Measurements from ENCODE around the gene DARS1. TPM values are rescaled to one million over a fixed set of nuclear protein-coding genes. Genes with fewer than 3 reads are reported as not detected.

DARS1 gene
- 132 and 140 TPM in 2 replicates for total RNA-seq

- H3K9me3 Mint-ChIP-seq: peaks cover 5% of the 10 kb centered on the region
- H3K4me3 Mint-ChIP-seq: peak within 1 kb of the TSS; percentile 91
- peaks cover 45% of the 10 kb centered on the region for H3K36me3 Mint-ChIP-seq (ENCODE audit: low read depth)
- H3K27ac Mint-ChIP-seq: peak within 1 kb of the TSS; percentile 97
- peaks cover 62% of the 10 kb centered on the region for H3K4me1 Mint-ChIP-seq (ENCODE audit: low read depth)
- peak; percentile 78 for DNase-seq (ENCODE audit: low spot score)
- no peaks in the 10 kb centered on the region for H3K27me3 Mint-ChIP-seq (ENCODE audit: insufficient read depth)
- intact Hi-C loops (cut with micrococcal nuclease): loop anchor here (1.0 to 5.0 kb wide), 14 partner anchors 23 to 455 kb away; partner anchors contain the start of genes CXCR4, MCM6 and UBXN4
These were observed at the start of gene DARS1 for GRCh38 chr2:135985018-135985825. Gene DARS1, minus strand, starts transcription at chr2:135985626. Its CDS starts 158 bp downstream, at chr2:135985468.

GRCh38 chr2:136034629-136035028, 49.2 kb upstream of the DARS1 start:
- Mint-ChIP-seq H3K27me3 (ENCODE audit: insufficient read depth) (peaks cover 14% of the 10 kb centered on the region), H3K4me3 (no peak overlapping the region), H3K27ac (no peak overlapping the region), H3K36me3 (ENCODE audit: low read depth) (peaks cover 8% of the 10 kb centered on the region), H3K4me1 (ENCODE audit: low read depth) (peaks cover 6% of the 10 kb centered on the region), H3K9me3 (peaks cover 20% of the 10 kb centered on the region)
- intact Hi-C loops (cut with micrococcal nuclease): no loop called here
- DNase-seq (ENCODE audit: low spot score): no peak

- peaks cover 6% of the 10 kb centered on the region for H3K36me3 Mint-ChIP-seq (ENCODE audit: low read depth)
These were observed 47.5 kb upstream of the DARS1 start for GRCh38 chr2:136032817-136033535.

GRCh38 chr2:136032192-136032591, 46.8 kb upstream of the DARS1 start:
- Mint-ChIP-seq H3K4me3 (no peak overlapping the region), H3K9me3 (peaks cover 4% of the 10 kb centered on the region), H3K27me3 (ENCODE audit: insufficient read depth) (peaks cover 12% of the 10 kb centered on the region), H3K27ac (no peak overlapping the region), H3K36me3 (ENCODE audit: low read depth) (peaks cover 4% of the 10 kb centered on the region), H3K4me1 (ENCODE audit: low read depth) (peaks cover 6% of the 10 kb centered on the region)
- intact Hi-C loops (cut with micrococcal nuclease): no loop called here
- no peak for DNase-seq (ENCODE audit: low spot score)

More at GRCh38 chr2:136032817-136033535, 47.5 kb upstream of the DARS1 start:
- DNase-seq (ENCODE audit: low spot score): no peak
- H3K4me3 Mint-ChIP-seq: no peak overlapping the region
- peaks cover 6% of the 10 kb centered on the region for H3K9me3 Mint-ChIP-seq
- H3K27me3 Mint-ChIP-seq (ENCODE audit: insufficient read depth): peaks cover 13% of the 10 kb centered on the region
- intact Hi-C loops (cut with micrococcal nuclease): no loop called here
- H3K4me1 Mint-ChIP-seq (ENCODE audit: low read depth): peaks cover 6% of the 10 kb centered on the region
- no peak overlapping the region for H3K27ac Mint-ChIP-seq

GRCh38 chr2:136031711-136032110, 46.3 kb upstream of the DARS1 start:
- intact Hi-C loops (cut with micrococcal nuclease): no loop called here
- Mint-ChIP-seq H3K36me3 (ENCODE audit: low read depth) (peaks cover 4% of the 10 kb centered on the region), H3K4me1 (ENCODE audit: low read depth) (peaks cover 6% of the 10 kb centered on the region), H3K9me3 (no peaks in the 10 kb centered on the region), H3K27me3 (ENCODE audit: insufficient read depth) (peaks cover 8% of the 10 kb centered on the region), H3K4me3 (no peak overlapping the region), H3K27ac (no peak overlapping the region)
- DNase-seq (ENCODE audit: low spot score): no peak

GRCh38 chr2:136030406-136030805, 45.0 kb upstream of the DARS1 start:
- H3K4me3 Mint-ChIP-seq: no peak overlapping the region
- H3K36me3 Mint-ChIP-seq (ENCODE audit: low read depth): peaks cover 4% of the 10 kb centered on the region
- no peak for DNase-seq (ENCODE audit: low spot score)
- no peak overlapping the region for H3K27ac Mint-ChIP-seq
- no peaks in the 10 kb centered on the region for H3K9me3 Mint-ChIP-seq
- H3K4me1 Mint-ChIP-seq (ENCODE audit: low read depth): peaks cover 6% of the 10 kb centered on the region
- peaks cover 8% of the 10 kb centered on the region for H3K27me3 Mint-ChIP-seq (ENCODE audit: insufficient read depth)
- intact Hi-C loops (cut with micrococcal nuclease): no loop called here

GRCh38 chr2:136029149-136029548, 43.7 kb upstream of the DARS1 start:
- H3K4me3 Mint-ChIP-seq: no peak overlapping the region
- no peaks in the 10 kb centered on the region for H3K4me1 Mint-ChIP-seq (ENCODE audit: low read depth)
- peaks cover 3% of the 10 kb centered on the region for H3K27me3 Mint-ChIP-seq (ENCODE audit: insufficient read depth)
- H3K36me3 Mint-ChIP-seq (ENCODE audit: low read depth): peaks cover 2% of the 10 kb centered on the region
- no peaks in the 10 kb centered on the region for H3K9me3 Mint-ChIP-seq
- no peak overlapping the region for H3K27ac Mint-ChIP-seq
- DNase-seq (ENCODE audit: low spot score): no peak
- intact Hi-C loops (cut with micrococcal nuclease): no loop called here

GRCh38 chr2:136028001-136028400, 42.6 kb upstream of the DARS1 start:
- Mint-ChIP-seq H3K27me3 (ENCODE audit: insufficient read depth) (peaks cover 3% of the 10 kb centered on the region), H3K36me3 (ENCODE audit: low read depth) (peaks cover 2% of the 10 kb centered on the region), H3K27ac (no peak overlapping the region), H3K4me3 (no peak overlapping the region), H3K9me3 (no peaks in the 10 kb centered on the region), H3K4me1 (ENCODE audit: low read depth) (peaks cover 3% of the 10 kb centered on the region)
- DNase-seq (ENCODE audit: low spot score): no peak
- intact Hi-C loops (cut with micrococcal nuclease): no loop called here

- no peak overlapping the region for H3K27ac Mint-ChIP-seq
- no peak overlapping the region for H3K4me3 Mint-ChIP-seq
- H3K4me1 Mint-ChIP-seq (ENCODE audit: low read depth): peaks cover 7% of the 10 kb centered on the region
- no peaks in the 10 kb centered on the region for H3K9me3 Mint-ChIP-seq
- no peak for DNase-seq (ENCODE audit: low spot score)
- intact Hi-C loops (cut with micrococcal nuclease): no loop called here
- H3K36me3 Mint-ChIP-seq (ENCODE audit: low read depth): peaks cover 2% of the 10 kb centered on the region
- H3K27me3 Mint-ChIP-seq (ENCODE audit: insufficient read depth): peaks cover 3% of the 10 kb centered on the region
These were observed 41.7 kb upstream of the DARS1 start for GRCh38 chr2:136027112-136027511.

GRCh38 chr2:136025057-136025973, 39.9 kb upstream of the DARS1 start:
- no peak overlapping the region for H3K4me3 Mint-ChIP-seq
- DNase-seq (ENCODE audit: low spot score): no peak
- H3K36me3 Mint-ChIP-seq (ENCODE audit: low read depth): peaks cover 2% of the 10 kb centered on the region
- H3K27ac Mint-ChIP-seq: no peak overlapping the region
- H3K4me1 Mint-ChIP-seq (ENCODE audit: low read depth): peaks cover 7% of the 10 kb centered on the region
- peaks cover 2% of the 10 kb centered on the region for H3K27me3 Mint-ChIP-seq (ENCODE audit: insufficient read depth)
- intact Hi-C loops (cut with micrococcal nuclease): no loop called here
- no peaks in the 10 kb centered on the region for H3K9me3 Mint-ChIP-seq

GRCh38 chr2:136024616-136025015, 39.2 kb upstream of the DARS1 start:
- H3K4me1 Mint-ChIP-seq (ENCODE audit: low read depth): peaks cover 8% of the 10 kb centered on the region
- intact Hi-C loops (cut with micrococcal nuclease): no loop called here
- peaks cover 2% of the 10 kb centered on the region for H3K36me3 Mint-ChIP-seq (ENCODE audit: low read depth)
- H3K9me3 Mint-ChIP-seq: no peaks in the 10 kb centered on the region
- no peak overlapping the region for H3K27ac Mint-ChIP-seq
- no peak for DNase-seq (ENCODE audit: low spot score)
- no peak overlapping the region for H3K4me3 Mint-ChIP-seq
- H3K27me3 Mint-ChIP-seq (ENCODE audit: insufficient read depth): peaks cover 2% of the 10 kb centered on the region

GRCh38 chr2:136024185-136024584, 38.8 kb upstream of the DARS1 start:
- intact Hi-C loops (cut with micrococcal nuclease): no loop called here
- DNase-seq (ENCODE audit: low spot score): no peak
- Mint-ChIP-seq H3K4me1 (ENCODE audit: low read depth) (peaks cover 12% of the 10 kb centered on the region), H3K4me3 (no peak overlapping the region), H3K27ac (no peak overlapping the region), H3K27me3 (ENCODE audit: insufficient read depth) (peaks cover 2% of the 10 kb centered on the region), H3K9me3 (no peaks in the 10 kb centered on the region), H3K36me3 (ENCODE audit: low read depth) (peaks cover 2% of the 10 kb centered on the region)

All from activated T-helper 1 cell treated with anti-CD3 and anti-CD28 coated beads, Interleukin-12 subunit alpha, Interleukin-12 subunit beta, Interleukin-2, Interleukin-4 antibody, amounts not matched to agents 30 ng/mL and 10 ng/mL and 1 ng/mL, durations not matched to agents 14 hours and 24 hours and 36 hours (primary cell).